PC-3 (cell line): ENCODE data around the gene TLCD4.

ENCODE experiments used
- EZH2phosphoT487 ChIP-seq: fragments of 300-600 bp; sonication (generic); IDR thresholded peaks from 2 replicates; pipeline ENCODE4 v1.6.1; 2018; ENCODE audit warnings: mild to moderate bottlenecking, antibody characterized with exemption, low read length, borderline replicate concordance
- TF ChIP-seq, protein P1 (sequence below): fragments of 300-600 bp; sonication (generic); conservative IDR thresholded peaks from 2 replicates; pipeline ENCODE4 v1.5.1; 2017; ENCODE audit warnings: antibody characterized with exemption, low read depth, mild to moderate bottlenecking, low read length

DNA sequence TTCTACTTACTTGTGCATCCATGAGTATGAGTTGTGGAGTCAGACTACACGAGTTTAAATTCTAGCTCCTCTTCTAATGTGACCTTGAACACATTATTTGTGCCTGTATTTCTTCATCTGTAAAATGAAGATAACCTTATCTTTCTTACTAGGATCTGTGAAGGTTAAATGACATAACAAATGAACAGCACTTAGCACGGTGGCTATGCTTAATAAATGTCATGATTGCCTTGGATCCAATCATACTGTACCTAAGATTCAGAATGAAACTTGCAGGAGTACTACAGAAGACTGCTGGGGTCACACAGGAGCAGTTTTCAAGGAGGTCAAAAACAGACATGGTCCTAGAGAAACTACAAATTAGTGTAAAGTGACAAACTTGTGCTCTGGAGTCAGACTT, 22.2 kb upstream of the TLCD4 start:
- TF ChIP-seq, protein P1, sequence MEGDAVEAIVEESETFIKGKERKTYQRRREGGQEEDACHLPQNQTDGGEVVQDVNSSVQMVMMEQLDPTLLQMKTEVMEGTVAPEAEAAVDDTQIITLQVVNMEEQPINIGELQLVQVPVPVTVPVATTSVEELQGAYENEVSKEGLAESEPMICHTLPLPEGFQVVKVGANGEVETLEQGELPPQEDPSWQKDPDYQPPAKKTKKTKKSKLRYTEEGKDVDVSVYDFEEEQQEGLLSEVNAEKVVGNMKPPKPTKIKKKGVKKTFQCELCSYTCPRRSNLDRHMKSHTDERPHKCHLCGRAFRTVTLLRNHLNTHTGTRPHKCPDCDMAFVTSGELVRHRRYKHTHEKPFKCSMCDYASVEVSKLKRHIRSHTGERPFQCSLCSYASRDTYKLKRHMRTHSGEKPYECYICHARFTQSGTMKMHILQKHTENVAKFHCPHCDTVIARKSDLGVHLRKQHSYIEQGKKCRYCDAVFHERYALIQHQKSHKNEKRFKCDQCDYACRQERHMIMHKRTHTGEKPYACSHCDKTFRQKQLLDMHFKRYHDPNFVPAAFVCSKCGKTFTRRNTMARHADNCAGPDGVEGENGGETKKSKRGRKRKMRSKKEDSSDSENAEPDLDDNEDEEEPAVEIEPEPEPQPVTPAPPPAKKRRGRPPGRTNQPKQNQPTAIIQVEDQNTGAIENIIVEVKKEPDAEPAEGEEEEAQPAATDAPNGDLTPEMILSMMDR: no peak
- no peak for TF ChIP-seq EZH2phosphoT487
